Stimulated activated CD8-positive, alpha-beta memory T cell treated with anti-CD3 and anti-CD28 coated beads, Interleukin-15, amount 100 ng/mL, for 1 hour (primary cell): ENCODE results near the gene PDHA1.

Experiments
- DNase-seq: peaks from one replicate; pipeline ENCODE4 v3.0.0-alpha.2; 2020; ENCODE audit warnings: low read depth

Gene PDHA1

DNA sequence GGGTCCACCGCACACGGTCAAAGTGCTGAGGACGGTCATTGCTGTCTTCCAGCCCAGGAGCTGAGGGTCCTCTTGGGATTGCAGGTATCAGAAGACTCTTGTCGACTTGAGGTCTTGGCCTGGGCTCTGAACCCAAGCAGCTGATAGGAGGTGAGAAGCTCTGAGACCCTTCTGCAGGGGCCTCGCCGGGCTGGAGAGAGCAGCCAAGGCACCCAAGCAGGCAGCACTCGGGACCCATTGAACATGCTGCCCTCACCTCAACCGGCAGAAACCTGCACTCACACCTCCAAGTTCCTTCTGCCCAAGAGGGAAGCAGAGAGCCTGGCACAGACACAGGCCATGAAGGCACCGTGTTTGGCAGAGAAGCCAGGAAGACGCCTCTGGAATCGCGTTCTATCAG, 34.1 kb downstream of the PDHA1 start:
- no peak for DNase-seq

DNA sequence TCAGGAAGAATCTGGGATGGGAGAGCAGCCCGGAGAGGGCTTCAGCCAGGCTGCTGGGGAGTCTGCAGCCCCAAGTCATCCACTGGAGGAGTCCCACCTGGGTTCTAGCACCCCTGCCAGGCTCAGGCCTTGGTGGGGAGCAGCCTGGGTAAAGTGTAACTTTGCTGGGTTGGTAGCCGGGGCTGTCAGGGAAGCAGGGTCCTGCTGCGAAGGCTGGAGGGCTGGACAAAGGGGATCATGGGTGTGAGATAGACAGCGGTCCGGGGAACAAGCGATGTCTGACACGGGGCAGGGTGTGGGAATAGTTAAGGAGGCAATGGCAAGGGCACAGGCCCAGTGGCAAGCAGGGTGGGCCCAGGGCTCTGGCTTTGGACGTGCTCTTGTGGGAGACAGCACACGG, 37.6 kb downstream of the PDHA1 start:
- no peak for DNase-seq

DNA sequence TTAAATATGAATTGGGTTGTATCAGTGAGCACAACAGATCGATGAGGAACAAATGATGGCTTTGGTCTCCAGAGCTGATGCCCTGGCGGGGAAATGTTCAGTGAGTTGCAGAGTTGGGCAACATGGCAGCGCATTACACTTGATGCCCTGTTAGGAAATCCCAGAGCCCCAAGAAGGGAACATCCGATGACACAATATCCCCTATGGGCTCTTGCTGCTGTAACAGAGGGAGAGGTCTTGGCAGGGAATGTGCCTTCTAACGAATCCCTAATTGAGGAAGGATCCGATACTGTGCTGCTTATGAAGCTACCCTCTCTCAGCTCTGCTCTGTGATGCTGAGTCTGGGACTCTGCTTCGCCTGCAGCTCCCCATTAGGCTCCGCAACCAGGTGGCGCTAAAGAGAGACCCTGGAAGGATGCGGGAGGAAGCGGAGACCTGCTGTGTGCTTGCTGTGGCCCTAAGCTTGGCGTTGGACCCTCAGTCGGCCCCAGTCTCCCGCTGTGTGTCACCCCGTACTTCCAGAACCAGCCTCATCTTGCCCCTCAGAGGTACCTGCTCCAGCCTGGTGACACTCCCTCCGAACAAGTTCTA, 38.9 kb downstream of the PDHA1 start:
- peak; percentile 34 for DNase-seq

DNA sequence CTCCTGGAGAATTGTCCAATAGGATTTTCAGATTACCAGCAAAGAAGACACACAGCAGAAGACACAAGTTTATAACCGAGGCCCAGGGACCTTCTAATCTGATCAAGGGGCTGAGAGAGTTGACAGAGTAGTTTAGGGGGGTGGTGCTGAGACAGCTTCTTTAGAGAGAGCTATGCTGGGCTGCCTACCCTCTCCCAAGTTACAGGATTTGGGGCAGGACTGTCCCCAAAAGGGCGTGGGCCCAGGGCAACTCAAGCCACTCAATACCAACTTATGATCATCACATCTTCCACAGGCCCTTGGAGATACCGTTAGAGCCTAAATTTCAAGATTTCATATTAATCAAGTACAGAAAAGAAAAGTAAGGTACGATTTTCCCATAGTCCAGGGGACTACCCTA, 43.0 kb downstream of the PDHA1 start:
- DNase-seq = no peak

DNA sequence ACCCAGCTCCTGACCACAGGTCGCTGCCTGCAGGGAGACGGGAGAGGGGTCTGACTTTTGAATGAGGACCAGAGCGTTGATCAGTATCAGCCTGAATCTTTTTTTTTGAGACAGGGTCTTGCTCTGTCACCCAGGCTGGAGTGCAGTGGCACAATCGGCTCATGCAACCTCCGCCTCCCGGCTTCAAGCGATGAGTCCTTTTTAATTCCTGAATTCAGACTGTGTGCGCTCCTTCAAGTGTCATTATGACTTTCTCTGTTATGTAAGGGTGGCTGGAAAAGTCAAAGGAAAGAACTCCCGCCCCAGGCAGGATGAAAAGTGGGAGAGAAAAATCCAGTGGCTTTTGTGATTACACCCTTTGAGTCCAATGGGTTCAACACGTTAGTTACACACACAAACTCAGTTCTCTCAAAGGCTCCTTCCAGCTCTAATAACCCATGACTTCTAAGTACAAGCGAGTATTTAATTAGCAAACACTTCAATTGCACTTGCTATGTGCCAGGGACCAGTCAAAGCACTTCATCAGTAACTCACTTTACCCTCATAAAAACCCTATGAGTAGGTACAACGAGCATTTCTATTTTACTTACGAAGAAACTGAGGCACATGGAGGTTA, 44.4 kb downstream of the PDHA1 start:
- no peak for DNase-seq

DNA sequence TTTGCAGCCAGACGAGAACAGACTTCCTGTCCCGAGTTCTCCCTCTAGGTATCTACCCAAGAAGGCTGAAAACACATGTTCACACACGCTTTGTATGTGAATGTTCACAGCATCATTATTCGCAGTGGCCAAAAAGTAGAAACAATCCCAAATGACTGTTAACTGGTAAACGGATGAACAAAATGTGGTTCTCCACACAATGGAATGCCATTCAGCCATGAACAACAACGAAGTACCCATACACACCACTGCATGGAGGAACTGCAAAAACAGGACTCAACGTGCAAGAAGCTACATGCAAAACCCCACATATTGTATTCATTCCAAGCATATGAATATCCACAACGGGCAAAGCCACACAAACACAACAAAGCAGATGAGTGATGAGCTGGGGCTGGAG, 45.0 kb downstream of the PDHA1 start:
- no peak for DNase-seq

DNA sequence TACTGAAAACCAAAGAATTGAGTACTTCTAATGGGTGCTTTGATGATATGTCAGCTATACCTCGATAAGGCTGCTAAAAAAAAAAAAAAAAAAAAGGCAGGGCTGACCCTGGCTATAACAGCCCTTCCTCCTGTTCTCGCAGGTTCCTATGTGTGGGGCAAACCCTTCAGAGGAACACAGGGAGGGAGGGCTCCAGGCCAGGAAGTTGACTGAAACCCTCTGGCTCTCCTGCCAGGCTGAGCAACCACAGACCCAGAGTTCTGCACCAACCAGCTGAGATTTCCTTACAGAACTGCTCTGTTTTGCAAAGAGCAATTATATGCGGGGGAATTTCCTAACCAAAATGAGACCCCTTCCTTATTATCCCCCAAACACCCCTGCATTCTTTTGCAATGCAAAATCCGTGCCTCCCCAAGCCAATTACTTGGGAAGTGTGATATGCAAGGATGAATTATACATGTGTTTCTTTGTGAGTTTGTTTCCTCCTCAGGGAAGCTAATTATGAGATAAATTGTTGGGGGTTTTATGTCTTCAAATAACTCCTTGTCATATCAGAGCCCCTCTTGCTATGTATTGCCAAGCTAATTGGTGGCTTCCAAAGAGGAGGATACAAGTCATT, 45.6 kb downstream of the PDHA1 start:
- DNase-seq = no peak

DNA sequence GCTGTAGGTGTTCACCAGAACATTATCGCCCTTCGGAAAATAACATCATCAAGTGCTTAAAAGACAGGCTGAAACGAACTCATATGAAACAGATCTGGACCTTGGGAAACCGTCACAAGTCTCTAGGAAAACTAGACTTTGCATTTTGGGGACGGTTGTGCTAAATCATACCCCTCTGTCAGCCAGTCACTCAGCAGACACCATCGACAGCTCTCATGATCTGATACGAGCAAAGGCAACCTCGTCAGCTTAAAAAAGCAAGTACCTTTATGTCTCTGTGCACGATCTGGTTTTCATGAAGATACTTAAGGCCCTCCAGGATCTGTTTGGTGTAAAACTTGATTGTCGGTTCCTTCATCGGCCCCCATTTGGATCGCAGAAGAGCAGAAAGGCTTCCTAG, 48.4 kb downstream of the PDHA1 start:
- DNase-seq = no peak

DNA sequence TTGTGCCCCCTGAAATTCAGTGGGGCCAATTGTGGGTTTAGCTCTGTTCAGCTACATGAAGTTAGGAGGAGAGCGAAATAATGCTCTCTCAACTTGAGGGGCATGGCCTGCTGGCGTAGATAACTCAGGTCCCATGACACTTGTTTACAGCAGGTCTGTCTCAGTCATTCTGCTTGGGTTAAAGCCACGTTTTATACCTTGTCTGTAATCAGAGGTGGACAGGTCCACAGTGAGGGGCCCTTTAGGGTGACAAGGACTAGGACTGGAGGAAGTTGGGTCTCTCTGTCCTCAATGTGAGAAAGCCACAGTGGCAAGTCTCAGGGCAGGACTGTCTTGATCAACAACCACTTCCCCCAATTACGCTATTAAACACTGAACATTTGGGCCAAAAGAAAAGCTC, 49.0 kb downstream of the PDHA1 start:
- no peak for DNase-seq

DNA sequence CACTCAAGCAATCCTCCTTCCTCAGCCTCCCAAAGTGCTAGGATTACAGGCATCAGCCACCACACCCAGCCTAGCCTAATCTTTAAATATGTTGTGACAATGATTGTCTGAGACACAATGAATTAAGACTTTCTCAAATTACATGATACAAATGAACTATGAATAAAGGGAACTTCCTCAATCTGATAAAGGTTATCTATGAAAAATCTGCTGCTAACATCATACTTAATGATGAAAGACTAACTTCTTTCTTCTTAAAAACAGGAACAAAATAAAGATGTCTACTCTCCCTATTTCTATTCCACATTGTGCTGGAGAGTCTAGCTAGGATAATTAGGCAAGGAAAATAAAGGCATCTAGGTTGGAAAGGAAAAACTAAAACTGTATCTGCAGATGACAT, 60.0 kb downstream of the PDHA1 start:
- DNase-seq = no peak

DNA sequence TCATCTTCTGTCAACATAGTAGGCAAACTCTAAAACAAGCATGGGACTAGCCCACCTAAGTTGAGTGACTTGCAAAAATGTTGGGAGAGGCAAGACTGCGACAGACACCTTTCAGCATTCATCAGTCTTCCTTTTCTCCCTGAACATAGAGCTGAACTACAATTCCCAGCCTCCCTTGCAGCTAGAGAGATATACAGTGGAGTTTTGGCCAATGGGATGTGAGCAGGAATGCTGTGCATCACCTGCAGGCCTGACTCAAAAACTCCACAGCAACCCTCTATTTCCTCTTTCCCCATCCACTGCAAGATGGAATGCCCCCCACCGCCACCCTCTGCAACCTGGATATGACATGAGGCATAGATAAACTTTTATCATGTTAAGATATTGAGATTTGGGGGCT, 66.5 kb downstream of the PDHA1 start:
- DNase-seq = no peak
